ENCODE data around the gene CELF2. TPM values are rescaled to one million over a fixed set of nuclear protein-coding genes. Genes with fewer than 3 reads are reported as not detected.

The CELF2 gene
- total RNA-seq, 1 donor from 2014 or later: 27.5 TPM

GRCh38 chr10:11135709-11136108 lies 118.0 kb downstream of the CELF2 start:
- no peak for TF ChIP-seq CTCF (IDR thresholded peaks at IDR 0.05; ENCODE audit: unreplicated experiment)
- Mint-ChIP-seq H3K4me3 (ENCODE audit: unreplicated experiment) (no peak overlapping the region), H3K4me1 (ENCODE audit: unreplicated experiment) (peaks cover 10% of the 10 kb centered on the region), H3K27ac (ENCODE audit: unreplicated experiment) (no peak overlapping the region), H3K27me3 (ENCODE audit: unreplicated experiment) (no peaks in the 10 kb centered on the region), H3K36me3 (ENCODE audit: low read depth, unreplicated experiment) (no peaks in the 10 kb centered on the region), H3K9me3 (ENCODE audit: unreplicated experiment) (no peaks in the 10 kb centered on the region)
- DNase-seq (ENCODE audit: low spot score): no peak

GRCh38 chr10:11138314-11139033 lies 120.8 kb downstream of the CELF2 start:
- Mint-ChIP-seq H3K4me1 (ENCODE audit: unreplicated experiment) (peaks cover 31% of the 10 kb centered on the region), H3K27me3 (ENCODE audit: unreplicated experiment) (peaks cover 1% of the 10 kb centered on the region), H3K4me3 (ENCODE audit: unreplicated experiment) (no peak overlapping the region), H3K27ac (ENCODE audit: unreplicated experiment) (no peak overlapping the region), H3K36me3 (ENCODE audit: low read depth, unreplicated experiment) (no peaks in the 10 kb centered on the region), H3K9me3 (ENCODE audit: unreplicated experiment) (no peaks in the 10 kb centered on the region)
- no peak for TF ChIP-seq CTCF (IDR thresholded peaks at IDR 0.05; ENCODE audit: unreplicated experiment)
- no peak for DNase-seq (ENCODE audit: low spot score)

- no peak overlapping the region for H3K4me3 Mint-ChIP-seq (ENCODE audit: unreplicated experiment)
- DNase-seq (ENCODE audit: low spot score): no peak
- peak overlapping the region; percentile 84 for H3K27ac Mint-ChIP-seq (ENCODE audit: unreplicated experiment)
- no peak for TF ChIP-seq CTCF (IDR thresholded peaks at IDR 0.05; ENCODE audit: unreplicated experiment)
- H3K36me3 Mint-ChIP-seq (ENCODE audit: low read depth, unreplicated experiment): no peaks in the 10 kb centered on the region
- H3K9me3 Mint-ChIP-seq (ENCODE audit: unreplicated experiment): no peaks in the 10 kb centered on the region
- peaks cover 30% of the 10 kb centered on the region for H3K4me1 Mint-ChIP-seq (ENCODE audit: unreplicated experiment)
- H3K27me3 Mint-ChIP-seq (ENCODE audit: unreplicated experiment): peaks cover 1% of the 10 kb centered on the region
Observed at GRCh38 chr10:11140963-11141362, 123.3 kb downstream of the CELF2 start.

GRCh38 chr10:11141571-11142091 lies 124.0 kb downstream of the CELF2 start:
- no peak for TF ChIP-seq CTCF (IDR thresholded peaks at IDR 0.05; ENCODE audit: unreplicated experiment)
- DNase-seq (ENCODE audit: low spot score): no peak
- Mint-ChIP-seq H3K4me3 (ENCODE audit: unreplicated experiment) (no peak overlapping the region), H3K27me3 (ENCODE audit: unreplicated experiment) (peaks cover 1% of the 10 kb centered on the region), H3K9me3 (ENCODE audit: unreplicated experiment) (no peaks in the 10 kb centered on the region), H3K36me3 (ENCODE audit: low read depth, unreplicated experiment) (no peaks in the 10 kb centered on the region), H3K4me1 (ENCODE audit: unreplicated experiment) (peaks cover 34% of the 10 kb centered on the region), H3K27ac (ENCODE audit: unreplicated experiment) (peak overlapping the region; percentile 84)

GRCh38 chr10:11142777-11143176 lies 125.1 kb downstream of the CELF2 start:
- Mint-ChIP-seq H3K9me3 (ENCODE audit: unreplicated experiment) (no peaks in the 10 kb centered on the region), H3K36me3 (ENCODE audit: low read depth, unreplicated experiment) (no peaks in the 10 kb centered on the region), H3K27ac (ENCODE audit: unreplicated experiment) (peak overlapping the region; percentile 19), H3K4me3 (ENCODE audit: unreplicated experiment) (no peak overlapping the region), H3K4me1 (ENCODE audit: unreplicated experiment) (peaks cover 42% of the 10 kb centered on the region), H3K27me3 (ENCODE audit: unreplicated experiment) (peaks cover 1% of the 10 kb centered on the region)
- no peak for DNase-seq (ENCODE audit: low spot score)
- no peak for TF ChIP-seq CTCF (IDR thresholded peaks at IDR 0.05; ENCODE audit: unreplicated experiment)
